NOMO-1 treated with DMSO at 0.1 percent for 48 hours (cell line): Measurements from ENCODE around the gene MZT1.
"Not testable (repeated sequence)": the region's sequence is repeated elsewhere in the genome, so short reads cannot be mapped to it uniquely, and the experiment has no call there.

Source experiments
- DNase-seq: peaks from one replicate; lab custom pipeline; 2025; ENCODE audit not compliant: unreplicated experiment; lab: John Stamatoyannopoulos, UW

Gene MZT1, protein sequence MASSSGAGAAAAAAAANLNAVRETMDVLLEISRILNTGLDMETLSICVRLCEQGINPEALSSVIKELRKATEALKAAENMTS

DNA sequence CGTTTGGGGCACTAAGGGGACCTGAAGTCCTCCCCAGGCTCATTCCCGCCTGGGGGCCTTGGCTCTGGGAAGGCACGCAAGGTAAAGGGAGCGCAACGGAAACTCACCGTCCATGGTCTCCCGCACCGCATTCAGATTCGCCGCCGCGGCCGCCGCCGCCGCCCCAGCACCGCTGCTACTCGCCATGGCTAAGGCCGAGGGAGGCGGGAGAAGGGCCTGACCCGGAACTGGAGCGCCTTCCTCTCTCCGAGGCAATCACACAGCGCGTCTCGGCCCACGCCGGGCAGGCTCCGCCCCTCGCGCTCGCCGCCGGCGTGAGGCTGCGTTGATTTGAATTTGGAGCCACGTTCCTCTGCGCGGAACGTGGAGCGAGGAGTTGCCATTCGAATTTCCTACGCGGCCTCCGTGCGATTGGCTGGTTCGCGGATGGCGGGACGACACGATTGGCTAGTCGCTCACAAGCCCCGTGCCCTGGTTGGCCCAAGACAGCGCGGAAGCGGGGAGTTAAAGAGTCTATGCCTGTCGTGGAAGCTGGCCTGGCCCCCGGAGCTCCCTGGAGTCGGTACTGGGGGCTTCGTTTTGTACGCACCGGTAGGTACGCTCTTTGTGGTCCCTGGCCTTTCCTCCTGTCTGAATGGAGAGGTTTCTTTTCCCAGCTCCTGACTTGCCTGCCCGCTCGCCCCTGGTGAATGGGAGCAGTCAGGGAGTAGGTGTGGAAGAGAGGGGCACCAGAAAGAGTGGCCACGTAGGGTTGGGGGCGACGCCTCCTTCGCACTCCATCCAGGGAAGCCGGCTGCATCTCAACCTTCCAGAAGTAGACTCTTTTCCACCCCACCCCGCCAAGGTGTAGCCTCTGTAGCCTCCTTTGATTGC is at the start of gene MZT1, which contains the start of gene BORA:
MZT1 (minus strand) TSS at position 213 of the 873 bp plus-strand sequence; CDS start at position 186, 27 bp downstream.
BORA (plus strand) TSS at position 507 of the 873 bp plus-strand sequence. CDS start 1,018 bp downstream, outside the sequence.
- DNase-seq = peak; percentile 97

DNA sequence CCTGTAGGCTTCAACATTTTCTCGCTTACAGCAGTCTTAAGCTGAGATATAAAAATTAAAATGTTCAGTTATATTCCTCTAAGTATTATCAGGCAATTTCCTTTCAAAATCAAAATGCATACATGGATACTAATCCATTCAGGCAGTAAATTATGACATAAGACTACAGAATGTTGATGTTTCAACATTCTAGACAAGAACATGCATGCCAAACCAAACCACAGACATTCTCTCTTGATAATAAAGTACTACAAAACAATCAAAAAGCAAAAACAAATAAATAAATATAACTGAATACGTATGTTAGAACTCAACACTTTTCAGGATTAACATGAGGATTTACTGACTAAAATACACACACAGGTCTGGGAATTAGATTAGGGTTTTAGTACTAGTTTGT is 46.6 kb upstream of the MZT1 start:
- no peak for DNase-seq

DNA sequence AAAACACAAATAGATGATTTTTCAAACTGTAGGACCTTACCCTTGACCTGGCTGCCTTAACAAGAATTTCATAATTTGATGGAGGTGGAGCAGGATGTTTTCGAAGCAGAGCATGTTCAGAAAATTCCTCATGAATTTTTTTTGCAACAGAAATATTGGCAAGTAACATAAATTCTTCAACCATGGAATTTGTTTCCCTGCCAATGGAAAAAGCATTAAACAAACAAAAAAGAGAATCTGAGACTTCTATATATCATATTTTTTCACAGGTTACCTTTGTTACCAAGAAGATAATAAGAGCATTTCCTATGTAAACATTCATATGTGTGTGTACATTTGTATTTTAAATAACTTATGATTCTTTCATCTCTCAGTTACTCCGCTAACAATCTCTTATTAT is 36.0 kb upstream of the MZT1 start:
- no peak for DNase-seq

DNA sequence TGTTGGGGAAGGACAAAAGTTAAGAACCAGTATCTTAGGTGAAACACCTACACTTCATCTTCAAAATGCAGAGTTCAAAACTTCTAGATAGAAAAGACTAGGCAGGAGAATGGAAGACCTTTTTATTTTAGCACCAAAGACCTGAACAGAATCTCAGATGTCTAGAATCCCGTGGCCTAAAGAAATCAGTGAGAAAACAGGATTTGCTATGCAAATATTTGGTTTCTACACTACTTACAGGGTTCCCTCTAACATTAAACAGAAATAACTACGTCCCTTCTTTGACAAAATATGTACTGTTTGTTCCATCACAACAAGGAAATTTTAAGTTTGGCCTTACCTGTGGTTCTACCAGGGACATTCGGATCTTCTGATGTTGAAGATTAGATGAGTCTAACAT is 32.8 kb upstream of the MZT1 start:
- DNase-seq = no peak

DNA sequence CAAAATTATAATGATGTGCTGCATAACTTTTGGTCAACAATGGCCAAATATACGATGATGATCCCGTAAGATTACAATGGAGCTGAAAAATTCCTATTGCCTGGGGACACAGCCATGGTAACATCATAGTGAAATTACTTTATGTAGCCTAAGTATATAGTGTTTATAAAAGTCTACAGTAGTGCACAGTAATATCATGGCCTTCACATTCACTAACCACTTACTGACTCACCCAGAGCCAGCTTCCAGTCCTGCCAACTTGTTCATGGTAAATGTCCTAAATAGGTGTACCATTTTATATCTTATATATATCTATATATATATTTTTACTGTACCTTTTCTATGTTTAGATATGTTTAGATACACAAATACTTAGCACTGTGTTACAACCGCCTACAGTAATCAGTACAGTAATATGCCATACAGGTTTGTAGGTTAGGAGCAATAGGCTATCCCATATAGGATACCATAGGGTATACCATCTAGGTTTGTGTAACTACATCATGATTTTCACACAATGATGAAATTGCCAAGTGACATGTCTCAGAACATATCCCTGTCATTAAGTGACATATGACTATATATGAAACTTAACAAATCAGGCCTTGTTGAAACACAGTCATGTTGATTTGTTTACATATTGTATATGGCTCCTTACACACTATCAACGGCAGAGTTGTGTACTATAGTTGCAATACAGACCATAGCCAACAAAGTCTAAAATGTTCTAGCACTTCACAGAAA is 30.5 kb upstream of the MZT1 start:
- DNase-seq = no peak

DNA sequence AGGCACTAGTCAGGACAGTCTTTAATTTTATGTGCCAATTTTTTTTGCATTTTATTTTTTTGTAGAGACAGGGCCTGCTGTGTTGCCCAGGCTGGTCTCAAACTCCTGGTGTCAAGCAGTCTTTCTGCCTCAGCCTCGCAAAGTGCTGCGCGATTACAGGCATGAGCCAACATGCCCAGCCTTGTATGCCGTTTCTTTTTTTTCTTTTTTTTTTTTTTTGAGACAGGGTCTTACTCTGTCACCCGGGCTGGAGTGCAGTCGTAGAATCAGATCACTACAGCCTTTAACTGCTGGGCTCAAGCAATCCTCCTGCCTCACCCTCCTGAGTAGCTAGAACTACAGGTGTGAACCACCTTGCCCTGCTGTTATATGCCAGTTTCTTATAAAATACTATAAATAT is 26.7 kb upstream of the MZT1 start:
- DNase-seq = no peak

DNA sequence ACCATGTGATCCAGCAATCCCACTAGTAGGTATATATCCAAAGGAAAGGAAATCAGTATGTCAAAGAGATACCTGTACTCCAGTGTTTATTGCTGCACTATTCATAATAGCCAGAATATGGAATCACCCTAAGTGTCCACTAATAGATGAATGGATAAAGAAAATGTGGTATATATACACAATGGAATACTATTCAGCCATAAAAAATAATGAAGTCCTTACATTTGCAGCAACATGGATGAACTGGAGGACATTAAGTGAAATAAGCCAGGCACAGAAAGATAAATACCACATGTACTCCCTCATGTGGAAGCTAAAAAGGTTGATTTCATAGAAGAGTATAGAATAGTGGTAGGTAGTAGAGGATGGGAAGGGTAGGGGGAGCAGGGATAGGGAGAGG is 23.8 kb upstream of the MZT1 start:
- no peak for DNase-seq

DNA sequence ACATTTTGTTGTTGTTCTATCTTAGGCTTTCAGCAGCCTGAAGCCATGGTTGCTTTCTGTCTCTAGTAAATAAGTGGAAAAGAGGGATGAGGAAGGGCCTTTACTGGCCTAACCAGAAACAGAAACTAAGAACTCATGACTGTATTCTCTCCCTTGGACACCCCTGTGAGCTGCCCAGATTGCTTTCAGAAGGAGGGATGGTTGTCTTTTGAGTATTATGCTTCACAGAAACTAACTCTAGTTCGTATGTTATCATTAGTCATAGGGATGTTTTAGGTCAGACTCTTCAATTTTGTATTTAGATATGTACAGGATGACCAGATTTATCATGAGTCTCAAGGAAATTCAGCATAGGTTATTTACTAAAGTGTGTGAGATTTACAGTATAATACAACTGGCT is 17.8 kb upstream of the MZT1 start:
- no peak for DNase-seq

DNA sequence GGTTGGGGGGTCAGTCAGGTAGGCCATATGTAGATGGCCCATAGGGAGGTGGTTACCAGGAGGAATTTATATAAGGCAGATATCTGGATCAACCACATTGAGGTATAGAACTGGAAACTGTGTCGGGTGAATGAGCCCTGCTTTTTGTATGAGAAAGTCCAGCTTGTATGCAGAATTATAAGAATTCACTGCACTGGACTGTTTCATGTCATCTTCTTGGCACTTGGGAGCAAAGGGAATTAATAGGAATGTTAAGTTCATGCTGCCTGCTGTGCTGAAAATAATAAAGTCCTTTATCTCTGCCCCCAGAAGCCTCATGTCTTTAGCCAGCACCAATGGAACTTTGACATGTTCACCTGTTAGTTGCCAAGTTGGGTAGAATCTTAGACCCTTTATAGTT is 12.6 kb upstream of the MZT1 start:
- DNase-seq = no peak

DNA sequence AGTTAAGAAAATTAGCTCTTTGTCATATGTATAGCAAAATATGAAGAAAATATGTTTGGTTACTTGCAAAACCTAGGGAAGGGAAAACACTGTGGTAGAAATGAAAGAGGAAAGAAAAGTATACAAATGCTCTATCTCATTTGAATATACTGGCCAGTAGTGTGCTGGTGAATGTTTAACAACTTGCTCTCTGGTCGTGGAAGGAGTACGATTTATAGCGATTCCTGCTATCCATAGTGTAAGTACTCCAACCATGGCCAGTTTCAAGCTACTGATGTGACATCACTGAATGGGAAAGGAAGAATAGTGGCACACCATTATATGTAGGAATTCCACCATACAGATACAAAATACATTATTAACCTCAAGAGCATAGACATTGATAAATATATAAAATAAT is 9.6 kb upstream of the MZT1 start:
- no peak for DNase-seq

DNA sequence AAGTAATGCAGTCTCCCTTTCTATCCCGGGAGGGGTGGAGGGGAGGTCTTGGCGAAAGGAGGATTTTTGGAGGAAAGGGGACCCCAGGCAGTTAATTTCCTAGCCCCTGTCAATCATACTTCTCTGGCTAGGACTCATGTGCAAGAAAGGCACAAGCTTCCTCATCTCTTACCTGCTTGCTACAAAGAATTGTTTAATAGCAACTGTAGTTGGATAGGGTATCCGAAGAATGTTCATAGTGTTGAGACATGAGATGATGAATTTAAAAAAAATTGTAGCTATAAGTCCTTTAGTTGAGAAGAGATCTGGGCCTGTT is 819 bp upstream of the MZT1 start:
- DNase-seq = peak; percentile 1

DNA sequence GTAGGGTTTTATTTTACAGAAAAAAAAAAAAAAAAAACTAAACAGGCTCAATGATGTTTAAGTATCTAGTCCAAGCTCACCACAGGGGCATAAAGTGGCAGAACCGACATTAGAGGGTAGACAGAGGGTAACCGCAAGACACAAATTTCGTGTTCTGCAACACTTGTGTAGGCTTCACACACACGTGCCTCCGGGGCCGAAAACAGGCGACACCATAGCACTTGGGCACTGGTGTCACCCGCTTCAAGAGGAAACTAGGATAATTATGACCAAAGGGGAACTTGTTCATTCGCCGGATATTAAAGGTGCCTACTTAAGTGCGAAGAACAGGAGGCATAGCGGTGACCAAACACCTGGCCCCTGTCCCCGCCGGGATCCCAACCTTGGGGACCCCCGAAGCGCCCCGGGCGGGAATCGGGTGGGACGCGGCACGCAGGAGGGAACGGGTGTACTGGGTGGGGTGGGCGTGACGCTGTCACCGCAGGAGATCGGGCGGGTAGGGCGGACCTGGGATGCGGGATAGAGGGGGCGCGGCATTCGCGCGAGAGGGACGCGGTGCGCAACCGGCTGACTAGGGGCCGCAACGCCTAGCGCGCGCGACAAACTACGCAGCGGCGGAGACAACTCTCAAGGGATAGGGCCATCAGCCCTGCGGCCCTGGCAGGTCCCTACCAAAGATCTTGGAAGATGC is 558 bp downstream of the MZT1 start:
- peak; percentile 72 for DNase-seq

DNA sequence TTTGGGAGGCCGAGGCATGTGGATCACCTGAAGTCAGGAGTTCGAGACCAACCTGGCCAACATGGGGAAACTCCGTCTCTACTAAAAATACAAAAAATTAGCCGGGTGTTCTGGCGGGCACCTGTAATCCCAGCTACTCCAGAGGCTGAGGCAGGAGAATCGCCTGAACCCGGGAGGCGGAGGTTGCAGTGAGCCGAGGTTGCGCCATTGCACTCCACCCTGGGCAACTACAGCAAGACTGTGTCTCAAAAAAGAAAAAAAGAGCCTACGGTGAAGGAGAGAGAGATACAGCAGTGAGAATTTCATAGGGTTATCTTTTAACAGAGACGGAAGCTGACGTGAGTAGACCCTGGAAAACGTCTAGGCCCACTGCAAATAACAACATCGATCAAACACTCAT is 1.2 kb downstream of the MZT1 start:
- DNase-seq = not testable (repeated sequence)

DNA sequence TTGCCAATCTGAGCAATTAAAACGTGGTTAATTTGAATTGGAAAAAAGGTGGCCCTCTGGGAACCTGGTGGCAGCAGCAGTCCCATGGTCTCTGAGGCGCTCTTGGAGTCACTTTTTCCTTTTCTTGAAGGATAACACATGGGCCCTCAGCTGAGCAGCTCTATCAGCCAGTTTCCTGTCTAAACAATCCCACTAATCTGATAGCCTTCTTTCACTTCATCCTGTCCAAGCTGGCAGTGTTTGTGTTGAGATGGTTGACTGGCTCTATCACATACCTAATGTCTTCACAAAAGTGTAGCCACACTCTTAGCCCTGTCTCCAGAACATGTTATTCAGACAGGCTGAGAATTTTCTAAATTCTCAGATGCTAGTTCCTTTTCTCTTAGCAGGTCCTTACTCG is 10.7 kb downstream of the MZT1 start:
- no peak for DNase-seq

DNA sequence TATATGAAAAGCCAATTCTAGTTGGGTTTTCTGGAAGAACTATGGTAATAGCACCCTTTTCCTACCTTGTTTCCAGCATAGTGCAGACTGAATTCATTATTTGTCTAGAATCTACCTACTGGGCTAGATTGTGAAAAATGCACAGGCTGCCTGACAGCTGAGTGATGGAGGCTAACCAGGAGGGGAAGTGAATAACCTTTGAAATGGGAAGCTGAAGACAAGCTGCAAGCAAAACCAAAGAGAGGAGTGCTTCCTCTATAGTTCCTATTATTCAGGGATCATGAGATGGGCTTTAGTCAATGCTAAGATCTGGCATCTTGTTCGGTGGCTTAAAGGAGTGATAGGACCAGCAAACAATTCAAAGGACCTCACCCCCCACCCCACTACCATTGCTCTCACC is 26.9 kb downstream of the MZT1 start:
- peak; percentile 24 for DNase-seq

DNA sequence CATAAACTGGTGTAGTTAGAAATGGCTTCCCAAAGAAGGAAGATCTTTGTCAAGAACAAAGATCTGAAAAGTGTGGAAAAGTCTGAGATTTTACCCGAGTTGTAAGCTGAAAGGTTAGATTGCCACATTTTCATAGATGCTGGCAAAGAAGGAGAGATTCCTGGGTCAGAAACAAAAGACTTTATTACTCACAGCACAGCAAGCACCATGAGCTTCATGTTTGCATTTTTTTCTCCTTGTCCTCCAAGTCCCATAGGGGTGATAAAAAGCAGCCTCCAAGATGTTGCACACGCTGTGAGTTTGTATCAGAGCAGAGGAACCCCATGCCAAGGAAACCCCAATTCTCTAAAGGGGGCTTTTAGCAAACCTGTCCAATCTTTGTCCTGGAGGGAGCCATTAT is 29.3 kb downstream of the MZT1 start:
- DNase-seq = no peak

DNA sequence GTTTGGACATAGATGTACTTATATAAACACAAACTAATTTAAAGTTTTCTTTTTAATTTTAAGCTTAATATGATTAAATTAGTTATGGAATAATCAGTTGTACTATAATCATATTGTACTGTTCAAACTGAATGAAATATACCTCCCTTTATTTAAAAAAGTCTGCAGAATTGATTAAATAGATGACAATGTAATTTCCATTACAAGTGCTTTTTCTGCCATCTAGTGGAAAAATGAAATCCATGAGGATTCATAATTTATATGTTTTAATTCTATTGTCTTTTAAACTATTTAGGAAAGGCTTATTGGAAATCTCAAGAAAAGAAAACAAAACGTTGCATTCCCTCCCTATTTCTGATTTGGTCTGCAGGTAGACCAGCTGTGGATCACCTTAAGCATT is 30.9 kb downstream of the MZT1 start:
- DNase-seq = no peak

DNA sequence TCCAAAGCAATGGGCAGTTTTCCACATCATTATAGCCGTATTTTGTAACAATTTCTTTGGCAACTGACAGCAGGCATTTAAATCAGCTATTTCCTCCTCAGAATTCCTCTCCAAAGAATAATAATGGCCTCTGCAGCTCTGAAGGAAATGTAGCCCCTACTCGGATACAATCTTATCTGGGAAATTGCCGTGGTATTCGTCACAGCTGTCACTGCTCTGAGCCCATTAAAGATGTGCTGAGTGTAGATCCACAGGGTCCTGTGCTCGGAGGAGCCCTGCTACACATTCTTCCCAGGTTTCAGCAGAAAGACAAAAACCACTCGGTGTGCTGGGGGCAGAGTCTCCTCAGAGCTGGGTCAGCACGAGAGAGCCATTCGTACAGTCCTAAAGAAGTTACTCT is 33.1 kb downstream of the MZT1 start:
- DNase-seq = no peak

DNA sequence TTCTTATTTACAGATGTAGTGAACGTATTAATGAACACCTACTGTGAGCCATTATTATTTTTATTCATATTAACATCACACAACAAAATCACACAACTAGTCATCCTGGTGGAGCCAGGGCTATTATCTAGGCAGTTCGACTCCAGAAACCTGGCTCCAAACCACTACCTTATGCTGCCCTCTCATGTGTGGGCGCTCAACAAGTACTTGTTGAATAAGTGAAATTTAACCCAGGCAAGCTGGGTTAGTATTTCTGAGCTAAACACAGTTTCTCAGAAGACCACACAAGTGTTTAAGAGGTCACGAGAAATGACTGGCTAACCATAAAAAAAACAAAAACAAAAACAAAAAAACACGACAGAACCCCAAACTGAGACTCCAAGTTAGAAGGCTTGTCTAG is 33.6 kb downstream of the MZT1 start:
- DNase-seq = no peak

DNA sequence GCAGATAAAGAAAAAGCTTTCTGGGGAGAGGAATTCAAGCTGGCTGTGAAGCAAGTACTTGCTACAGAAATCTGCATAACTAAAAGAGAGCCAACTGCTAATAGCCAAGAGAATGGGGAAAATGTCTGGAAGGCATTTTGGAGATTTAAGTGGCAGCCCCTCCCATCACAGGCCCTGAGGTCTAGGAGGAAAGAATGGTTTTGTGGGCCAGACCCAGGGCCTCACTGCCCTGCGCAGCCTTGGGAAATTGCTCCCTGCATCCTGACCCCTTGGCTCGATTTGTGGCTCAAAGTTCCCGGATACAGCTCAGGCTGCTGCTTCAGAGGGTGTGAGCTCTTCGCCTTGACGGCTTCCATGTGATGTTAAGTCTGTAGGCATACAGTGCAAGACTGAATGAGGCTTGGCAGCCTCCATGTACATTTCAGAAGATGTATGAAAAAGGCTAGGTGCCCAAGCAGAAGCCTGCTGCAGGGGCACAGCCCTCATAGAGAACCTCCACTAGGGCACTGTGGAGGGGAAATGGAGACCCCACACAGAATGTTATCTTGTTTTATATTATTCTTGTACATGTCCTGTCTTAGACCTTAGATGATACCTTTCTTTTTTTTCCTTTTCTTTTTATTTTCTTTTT is 34.4 kb downstream of the MZT1 start:
- DNase-seq = no peak

DNA sequence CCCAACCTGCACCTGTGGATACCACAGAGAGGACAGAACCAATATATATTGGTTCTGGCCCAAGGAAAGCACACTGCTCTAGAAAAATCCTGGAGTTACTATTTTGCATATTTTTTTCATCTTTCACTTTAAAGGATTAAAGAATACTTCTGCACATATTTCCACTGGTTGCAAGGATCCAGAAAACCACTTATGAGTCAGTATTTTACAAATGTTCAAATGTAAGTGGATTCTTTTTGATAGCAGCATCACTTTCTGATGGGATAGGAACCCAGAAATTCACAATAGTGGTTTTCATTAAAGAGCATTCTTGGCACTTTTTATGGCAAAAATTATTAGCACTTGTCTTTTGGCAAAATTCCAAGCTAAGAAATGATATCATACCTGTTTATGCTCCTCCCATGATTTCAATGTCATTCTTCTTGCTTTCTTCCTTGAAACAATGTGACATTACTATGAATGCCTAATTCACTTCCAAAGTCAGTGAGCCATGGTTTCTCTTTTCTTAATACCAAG is 38.2 kb downstream of the MZT1 start:
- no peak for DNase-seq
